HepG2 (cell line): Measurements from ENCODE around the gene GOLT1A. TPM values are rescaled to one million over a fixed set of nuclear protein-coding genes. Genes with fewer than 3 reads are reported as not detected.
A peak's percentile ranks its signal among the peaks of the same experiment; 100 is the strongest.

ENCODE experiments used
- GPN1 ChIP-seq: sonication (generic); formaldehyde crosslinking; IDR thresholded peaks from 2 replicates; pipeline ENCODE4 v1.5.1; 2020; ENCODE audit warnings: missing genetic modification reagents, borderline replicate concordance
- MED13 ChIP-seq: sonication (generic); formaldehyde crosslinking; IDR thresholded peaks from 2 replicates; pipeline ENCODE4 v1.5.0; 2020; ENCODE audit warnings: missing genetic modification reagents
- NFKB2 ChIP-seq: sonication (generic); formaldehyde crosslinking; IDR thresholded peaks from 2 replicates; pipeline ENCODE4 v1.4.0; 2020; ENCODE audit warnings: missing genetic modification reagents, borderline replicate concordance
- NR0B2 ChIP-seq: sonication (generic); formaldehyde crosslinking; IDR thresholded peaks from 2 replicates; pipeline ENCODE4 v1.4.0; 2020; ENCODE audit warnings: mild to moderate bottlenecking, missing genetic modification reagents
- PHF21A ChIP-seq: sonication (generic); formaldehyde crosslinking; IDR thresholded peaks from 2 replicates; pipeline ENCODE4 v1.5.0; 2020; ENCODE audit warnings: mild to moderate bottlenecking, missing genetic modification reagents
- POLR2G ChIP-seq: fragments of 200-400 bp; formaldehyde crosslinking; IDR thresholded peaks from 2 replicates; pipeline ENCODE4 v1.6.1; 2018; ENCODE audit warnings: mild to moderate bottlenecking, low read depth, low read length, moderate library complexity
- RAD51 ChIP-seq: fragments of 450-650 bp; IDR thresholded peaks from 2 replicates; pipeline ENCODE4 v1.6.1; 2016; ENCODE audit warnings: borderline replicate concordance
- REL ChIP-seq: sonication (generic); formaldehyde crosslinking; conservative IDR thresholded peaks from 2 replicates; pipeline ENCODE4 v1.8.0; 2022; ENCODE audit warnings: mild to moderate bottlenecking, missing genetic modification reagents, moderate library complexity
- RNF219 ChIP-seq: sonication (generic); formaldehyde crosslinking; IDR thresholded peaks from 2 replicates; pipeline ENCODE4 v1.5.0; 2020; ENCODE audit warnings: mild to moderate bottlenecking, missing genetic modification reagents
- SP4 ChIP-seq: sonication (generic); formaldehyde crosslinking; IDR thresholded peaks from 2 replicates; pipeline ENCODE4 v1.8.1; 2023; ENCODE audit warnings: mild to moderate bottlenecking, missing genetic modification reagents
- ZBTB7B ChIP-seq: sonication (generic); formaldehyde crosslinking; IDR thresholded peaks from 2 replicates; pipeline ENCODE4 v1.4.0; 2020; ENCODE audit warnings: missing genetic modification reagents
- ZEB1 ChIP-seq: IDR thresholded peaks from 2 replicates; pipeline ENCODE4 v1.6.1; 2012; ENCODE audit warnings: mild to moderate bottlenecking, low read depth, inconsistent platforms; ENCODE audit not compliant: insufficient replicate concordance
- ZFP1 ChIP-seq: IDR thresholded peaks from 2 replicates; pipeline ENCODE4 v1.6.1; 2016
- ZNF562 ChIP-seq: sonication (generic); formaldehyde crosslinking; IDR thresholded peaks from 2 replicates; pipeline ENCODE4 v1.8.0; 2022; ENCODE audit warnings: missing genetic modification reagents, borderline replicate concordance
- polyA plus RNA-seq, 8 experiments: library from polyadenylated mRNA; depleted of rRNA in 3 of 8; stranded (reverse) in 7 of 8; unstranded in 1 of 8; fragments of >200 nt; fragmentation: Illumina TruSeq in 4 of 8; extraction: Trizol in 4 of 8; gene quantifications; 2 replicates each; pipeline versions ENCODE4 v1.2.1 to v1.2.3, GENCODE V29; 2011 to 2016; ENCODE audit warnings: low read depth in 4 of 8, missing spikeins in 1 of 8, mixed read lengths in 1 of 8; ENCODE audit not compliant: insufficient read depth in 1 of 8
- total RNA-seq, 5 experiments: library from RNA; depleted of rRNA; stranded (reverse); fragments of >200 nt; fragmentation: Illumina TruSeq; extraction: Trizol; gene quantifications; 2 replicates each; pipeline ENCODE4 v1.2.3, GENCODE V29; 2016; ENCODE audit warnings: low read depth in 1 of 5
- TF ChIP-seq, protein P1 (sequence below): sonication (generic); formaldehyde crosslinking; IDR thresholded peaks from 2 replicates; pipeline ENCODE4 v1.4.0; 2020; ENCODE audit warnings: missing genetic modification reagents
- TF ChIP-seq, protein P2 (sequence below): sonication (generic); formaldehyde crosslinking; conservative IDR thresholded peaks from 2 replicates; pipeline ENCODE4 v1.4.0; 2020; ENCODE audit warnings: mild to moderate bottlenecking, missing genetic modification reagents, moderate library complexity
- TF ChIP-seq, protein P3 (sequence below): sonication (generic); formaldehyde crosslinking; IDR thresholded peaks from 2 replicates; pipeline ENCODE4 v1.4.0; 2020; ENCODE audit warnings: low read depth, missing genetic modification reagents

Gene GOLT1A
- total and polyA plus RNA-seq, 2 of the 13 experiments (the other 11 are each of a cell fraction or from before 2014, with no cell fraction given) = 25.8 to 28.0 TPM

- TF ChIP-seq, protein P1, sequence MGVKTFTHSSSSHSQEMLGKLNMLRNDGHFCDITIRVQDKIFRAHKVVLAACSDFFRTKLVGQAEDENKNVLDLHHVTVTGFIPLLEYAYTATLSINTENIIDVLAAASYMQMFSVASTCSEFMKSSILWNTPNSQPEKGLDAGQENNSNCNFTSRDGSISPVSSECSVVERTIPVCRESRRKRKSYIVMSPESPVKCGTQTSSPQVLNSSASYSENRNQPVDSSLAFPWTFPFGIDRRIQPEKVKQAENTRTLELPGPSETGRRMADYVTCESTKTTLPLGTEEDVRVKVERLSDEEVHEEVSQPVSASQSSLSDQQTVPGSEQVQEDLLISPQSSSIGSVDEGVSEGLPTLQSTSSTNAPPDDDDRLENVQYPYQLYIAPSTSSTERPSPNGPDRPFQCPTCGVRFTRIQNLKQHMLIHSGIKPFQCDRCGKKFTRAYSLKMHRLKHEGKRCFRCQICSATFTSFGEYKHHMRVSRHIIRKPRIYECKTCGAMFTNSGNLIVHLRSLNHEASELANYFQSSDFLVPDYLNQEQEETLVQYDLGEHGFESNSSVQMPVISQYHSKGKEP = no peak
- peak; percentile 57; the same call in 1 of the 2 replicates for TF ChIP-seq ZBTB7B (CRISPR knock-in tag)
- no peak; the same call in 1 of the 2 replicates for TF ChIP-seq MED13 (CRISPR knock-in tag)
- TF ChIP-seq ZNF562 (CRISPR knock-in tag) = no peak
- TF ChIP-seq REL (CRISPR knock-in tag) = no peak
- TF ChIP-seq, protein P2, sequence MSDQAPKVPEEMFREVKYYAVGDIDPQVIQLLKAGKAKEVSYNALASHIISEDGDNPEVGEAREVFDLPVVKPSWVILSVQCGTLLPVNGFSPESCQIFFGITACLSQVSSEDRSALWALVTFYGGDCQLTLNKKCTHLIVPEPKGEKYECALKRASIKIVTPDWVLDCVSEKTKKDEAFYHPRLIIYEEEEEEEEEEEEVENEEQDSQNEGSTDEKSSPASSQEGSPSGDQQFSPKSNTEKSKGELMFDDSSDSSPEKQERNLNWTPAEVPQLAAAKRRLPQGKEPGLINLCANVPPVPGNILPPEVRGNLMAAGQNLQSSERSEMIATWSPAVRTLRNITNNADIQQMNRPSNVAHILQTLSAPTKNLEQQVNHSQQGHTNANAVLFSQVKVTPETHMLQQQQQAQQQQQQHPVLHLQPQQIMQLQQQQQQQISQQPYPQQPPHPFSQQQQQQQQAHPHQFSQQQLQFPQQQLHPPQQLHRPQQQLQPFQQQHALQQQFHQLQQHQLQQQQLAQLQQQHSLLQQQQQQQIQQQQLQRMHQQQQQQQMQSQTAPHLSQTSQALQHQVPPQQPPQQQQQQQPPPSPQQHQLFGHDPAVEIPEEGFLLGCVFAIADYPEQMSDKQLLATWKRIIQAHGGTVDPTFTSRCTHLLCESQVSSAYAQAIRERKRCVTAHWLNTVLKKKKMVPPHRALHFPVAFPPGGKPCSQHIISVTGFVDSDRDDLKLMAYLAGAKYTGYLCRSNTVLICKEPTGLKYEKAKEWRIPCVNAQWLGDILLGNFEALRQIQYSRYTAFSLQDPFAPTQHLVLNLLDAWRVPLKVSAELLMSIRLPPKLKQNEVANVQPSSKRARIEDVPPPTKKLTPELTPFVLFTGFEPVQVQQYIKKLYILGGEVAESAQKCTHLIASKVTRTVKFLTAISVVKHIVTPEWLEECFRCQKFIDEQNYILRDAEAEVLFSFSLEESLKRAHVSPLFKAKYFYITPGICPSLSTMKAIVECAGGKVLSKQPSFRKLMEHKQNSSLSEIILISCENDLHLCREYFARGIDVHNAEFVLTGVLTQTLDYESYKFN (CRISPR knock-in tag) = 0 out of 2 replicates have a peak, but pooled peaks have one; percentile 26
- TF ChIP-seq NR0B2 (CRISPR knock-in tag) = no peak
- TF ChIP-seq RNF219 (CRISPR knock-in tag) = no peak
- TF ChIP-seq NFKB2 (CRISPR knock-in tag) = 0 out of 2 replicates have a peak, but pooled peaks have one; percentile 25
- no peak for TF ChIP-seq ZEB1
- no peak for TF ChIP-seq RAD51
- TF ChIP-seq ZFP1 (CRISPR knock-in tag) = no peak
- no peak for TF ChIP-seq GPN1 (CRISPR knock-in tag)
- 0 out of 2 replicates have a peak, but pooled peaks have one; percentile 25 for TF ChIP-seq PHF21A (CRISPR knock-in tag)
- TF ChIP-seq, protein P3, sequence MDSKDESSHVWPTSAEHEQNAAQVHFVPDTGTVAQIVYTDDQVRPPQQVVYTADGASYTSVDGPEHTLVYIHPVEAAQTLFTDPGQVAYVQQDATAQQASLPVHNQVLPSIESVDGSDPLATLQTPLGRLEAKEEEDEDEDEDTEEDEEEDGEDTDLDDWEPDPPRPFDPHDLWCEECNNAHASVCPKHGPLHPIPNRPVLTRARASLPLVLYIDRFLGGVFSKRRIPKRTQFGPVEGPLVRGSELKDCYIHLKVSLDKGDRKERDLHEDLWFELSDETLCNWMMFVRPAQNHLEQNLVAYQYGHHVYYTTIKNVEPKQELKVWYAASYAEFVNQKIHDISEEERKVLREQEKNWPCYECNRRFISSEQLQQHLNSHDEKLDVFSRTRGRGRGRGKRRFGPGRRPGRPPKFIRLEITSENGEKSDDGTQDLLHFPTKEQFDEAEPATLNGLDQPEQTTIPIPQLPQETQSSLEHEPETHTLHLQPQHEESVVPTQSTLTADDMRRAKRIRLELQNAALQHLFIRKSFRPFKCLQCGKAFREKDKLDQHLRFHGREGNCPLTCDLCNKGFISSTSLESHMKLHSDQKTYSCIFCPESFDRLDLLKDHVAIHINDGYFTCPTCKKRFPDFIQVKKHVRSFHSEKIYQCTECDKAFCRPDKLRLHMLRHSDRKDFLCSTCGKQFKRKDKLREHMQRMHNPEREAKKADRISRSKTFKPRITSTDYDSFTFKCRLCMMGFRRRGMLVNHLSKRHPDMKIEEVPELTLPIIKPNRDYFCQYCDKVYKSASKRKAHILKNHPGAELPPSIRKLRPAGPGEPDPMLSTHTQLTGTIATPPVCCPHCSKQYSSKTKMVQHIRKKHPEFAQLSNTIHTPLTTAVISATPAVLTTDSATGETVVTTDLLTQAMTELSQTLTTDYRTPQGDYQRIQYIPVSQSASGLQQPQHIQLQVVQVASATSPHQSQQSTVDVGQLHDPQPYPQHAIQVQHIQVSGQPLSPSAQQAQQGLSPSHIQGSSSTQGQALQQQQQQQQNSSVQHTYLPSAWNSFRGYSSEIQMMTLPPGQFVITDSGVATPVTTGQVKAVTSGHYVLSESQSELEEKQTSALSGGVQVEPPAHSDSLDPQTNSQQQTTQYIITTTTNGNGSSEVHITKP = no peak
- TF ChIP-seq POLR2G = no peak
- no peak; the same call in 1 of the 2 replicates for TF ChIP-seq SP4 (CRISPR knock-in tag)
These were observed 62.1 kb downstream of the GOLT1A start, which contains the start of gene ETNK2 (continued) for GRCh38 chr1:204151552-204152309.
